ENCODE measurements around the gene TMEM39A.

Gene TMEM39A

GRCh38 chr3:119456469-119456868, 6.9 kb downstream of the TMEM39A start:
- no peak for TF ChIP-seq NFIC (IDR thresholded peaks at IDR 0.05)
- TF ChIP-seq MAX (IDR thresholded peaks at IDR 0.05): no peak
- no peak for TF ChIP-seq YY1 (IDR thresholded peaks at IDR 0.05; ENCODE audit: low read depth)
- TF ChIP-seq CEBPB (IDR thresholded peaks at IDR 0.05): no peak
- TF ChIP-seq ZBTB7A (IDR thresholded peaks at IDR 0.05; ENCODE audit: low read depth): no peak
- no peak for TF ChIP-seq TCF12 (IDR thresholded peaks at IDR 0.05; ENCODE audit: low read depth)
- TF ChIP-seq USF1 (IDR thresholded peaks at IDR 0.05): no peak
- TF ChIP-seq EGR1 (IDR thresholded peaks at IDR 0.05): no peak
- no peak for TF ChIP-seq REST (IDR thresholded peaks at IDR 0.05; ENCODE audit: low read depth)
- no peak for TF ChIP-seq CREB1 (IDR thresholded peaks at IDR 0.05; ENCODE audit: low read depth)
- TF ChIP-seq EP300 (IDR thresholded peaks at IDR 0.05; ENCODE audit: borderline replicate concordance): no peak
- TF ChIP-seq TEAD4 (IDR thresholded peaks at IDR 0.05): no peak
- TF ChIP-seq TAF1 (IDR thresholded peaks at IDR 0.05; ENCODE audit: low read depth): no peak
- TF ChIP-seq FOXM1 (IDR thresholded peaks at IDR 0.05; ENCODE audit: borderline replicate concordance, low read depth): no peak
- no peak for TF ChIP-seq RAD21 (IDR thresholded peaks at IDR 0.05; ENCODE audit: low read depth)

GRCh38 chr3:119453822-119454221, 9.6 kb downstream of the TMEM39A start:
- TF ChIP-seq CREB1 (IDR thresholded peaks at IDR 0.05; ENCODE audit: low read depth) (no peak), CEBPB (IDR thresholded peaks at IDR 0.05) (no peak), EP300 (IDR thresholded peaks at IDR 0.05; ENCODE audit: borderline replicate concordance) (no peak), USF1 (IDR thresholded peaks at IDR 0.05) (no peak), TCF12 (IDR thresholded peaks at IDR 0.05; ENCODE audit: low read depth) (no peak), ZBTB7A (IDR thresholded peaks at IDR 0.05; ENCODE audit: low read depth) (no peak), FOXM1 (IDR thresholded peaks at IDR 0.05; ENCODE audit: borderline replicate concordance, low read depth) (no peak), NFIC (IDR thresholded peaks at IDR 0.05) (no peak), TEAD4 (IDR thresholded peaks at IDR 0.05) (no peak), TAF1 (IDR thresholded peaks at IDR 0.05; ENCODE audit: low read depth) (no peak), RAD21 (IDR thresholded peaks at IDR 0.05; ENCODE audit: low read depth) (no peak), MAX (IDR thresholded peaks at IDR 0.05) (no peak), EGR1 (IDR thresholded peaks at IDR 0.05) (no peak), REST (IDR thresholded peaks at IDR 0.05; ENCODE audit: low read depth) (no peak), YY1 (IDR thresholded peaks at IDR 0.05; ENCODE audit: low read depth) (no peak)

GRCh38 chr3:119444590-119444989, 18.8 kb downstream of the TMEM39A start:
- TF ChIP-seq EGR1 (IDR thresholded peaks at IDR 0.05): no peak
- TF ChIP-seq FOXM1 (IDR thresholded peaks at IDR 0.05; ENCODE audit: borderline replicate concordance, low read depth): no peak
- no peak for TF ChIP-seq EP300 (IDR thresholded peaks at IDR 0.05; ENCODE audit: borderline replicate concordance)
- TF ChIP-seq USF1 (IDR thresholded peaks at IDR 0.05): no peak
- no peak for TF ChIP-seq TEAD4 (IDR thresholded peaks at IDR 0.05)
- TF ChIP-seq TCF12 (IDR thresholded peaks at IDR 0.05; ENCODE audit: low read depth): no peak
- TF ChIP-seq TAF1 (IDR thresholded peaks at IDR 0.05; ENCODE audit: low read depth): no peak

- TF ChIP-seq RAD21 (IDR thresholded peaks at IDR 0.05; ENCODE audit: low read depth): no peak
- no peak for TF ChIP-seq EGR1 (IDR thresholded peaks at IDR 0.05)
- TF ChIP-seq TCF12 (IDR thresholded peaks at IDR 0.05; ENCODE audit: low read depth): no peak
- TF ChIP-seq CEBPB (IDR thresholded peaks at IDR 0.05): no peak
- no peak for TF ChIP-seq YY1 (IDR thresholded peaks at IDR 0.05; ENCODE audit: low read depth)
- TF ChIP-seq EP300 (IDR thresholded peaks at IDR 0.05; ENCODE audit: borderline replicate concordance): no peak
- TF ChIP-seq REST (IDR thresholded peaks at IDR 0.05; ENCODE audit: low read depth): no peak
- TF ChIP-seq USF1 (IDR thresholded peaks at IDR 0.05): no peak
Observed at GRCh38 chr3:119443179-119443578, 20.2 kb downstream of the TMEM39A start.
